Left renal pelvis (tissue), 4 donors: ENCODE measurements around the gene FICD. TPM values are rescaled to one million over a fixed set of nuclear protein-coding genes. Genes with fewer than 3 reads are reported as not detected.
"Not testable (repeated sequence)": the region's sequence is repeated elsewhere in the genome, so short reads cannot be mapped to it uniquely, and the experiment has no call there.

Source experiments
- DNase-seq, 4 donors: peaks; one replicate each; pipeline ENCODE4 v3.0.0-alpha.2; 2013; ENCODE audit warnings: low read depth in 4 of 4, low spot score in 3 of 4
- polyA plus RNA-seq, 4 donors: library from polyadenylated mRNA; unstranded; fragments of 120-200 nt; gene quantifications; one replicate each; pipeline ENCODE4 v1.2.1, GENCODE V29; 2013; ENCODE audit not compliant: insufficient read length in 4 of 4

Gene FICD
- polyA plus RNA-seq, 4 donors, result 3.9 to 4.3 (median 3.9) TPM

DNA sequence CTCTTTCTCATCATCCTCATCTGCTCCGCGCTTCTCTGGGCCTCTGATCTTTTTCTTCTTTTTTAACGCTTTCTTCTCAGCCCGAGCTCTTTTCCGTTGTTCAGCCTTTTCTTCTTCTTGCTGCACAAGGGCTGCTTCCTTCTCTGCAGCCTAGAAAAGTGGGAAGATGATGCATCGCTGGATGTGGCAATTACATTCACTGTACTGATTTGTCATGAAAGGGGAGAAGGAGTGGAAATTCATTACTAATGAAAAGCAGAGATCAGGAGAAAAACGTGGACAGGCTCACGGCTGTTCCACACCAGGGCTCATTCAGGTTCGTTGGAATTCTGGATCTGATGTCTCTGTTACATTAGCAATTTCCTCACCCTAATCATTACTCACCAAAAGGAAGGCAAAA lies 15.1 kb downstream of the FICD start:
- DNase-seq, result no peak

DNA sequence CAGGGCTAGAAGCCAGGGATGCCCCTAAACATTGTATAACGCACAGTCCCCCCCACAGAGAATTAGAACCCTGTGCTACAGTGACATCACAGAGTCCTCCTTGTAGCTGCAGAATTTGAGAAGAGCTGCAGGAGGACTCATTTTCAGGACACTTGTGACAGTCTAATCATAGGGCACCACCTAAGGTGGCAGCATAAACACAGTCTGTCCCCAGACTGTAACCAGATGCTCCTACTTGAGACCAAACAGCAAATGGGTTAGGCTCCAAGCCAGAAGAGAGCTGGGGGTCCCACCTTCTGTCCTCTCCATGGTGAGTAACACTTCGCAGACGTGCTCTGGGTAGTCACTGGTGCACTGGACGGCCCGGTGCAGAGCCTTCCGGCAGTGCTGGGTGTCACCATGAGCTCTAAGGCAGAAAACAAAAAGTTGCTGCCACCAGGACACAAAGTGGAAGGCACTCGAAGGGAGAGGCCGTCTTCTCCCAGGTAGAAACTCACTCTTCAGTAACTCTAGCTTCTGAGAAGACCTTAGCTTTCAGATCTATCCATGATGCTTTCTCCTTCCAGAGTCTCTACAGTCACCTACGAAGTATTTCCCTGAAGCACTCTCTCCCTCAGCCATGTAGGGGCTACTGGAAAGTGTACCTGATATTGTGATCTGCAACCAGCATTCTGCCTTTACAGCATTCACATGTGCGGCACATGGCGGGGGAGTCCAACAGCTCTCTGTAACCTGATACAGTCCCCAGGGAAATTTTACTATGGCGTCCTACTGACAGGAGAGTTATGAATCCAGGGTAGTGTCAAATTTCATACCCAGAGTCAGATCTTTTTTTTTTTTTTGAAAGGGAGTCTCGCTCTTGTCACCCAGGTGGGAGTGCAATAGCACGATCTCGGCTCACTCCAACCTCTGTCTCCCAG lies 17.1 kb downstream of the FICD start:
- DNase-seq, result no peak

DNA sequence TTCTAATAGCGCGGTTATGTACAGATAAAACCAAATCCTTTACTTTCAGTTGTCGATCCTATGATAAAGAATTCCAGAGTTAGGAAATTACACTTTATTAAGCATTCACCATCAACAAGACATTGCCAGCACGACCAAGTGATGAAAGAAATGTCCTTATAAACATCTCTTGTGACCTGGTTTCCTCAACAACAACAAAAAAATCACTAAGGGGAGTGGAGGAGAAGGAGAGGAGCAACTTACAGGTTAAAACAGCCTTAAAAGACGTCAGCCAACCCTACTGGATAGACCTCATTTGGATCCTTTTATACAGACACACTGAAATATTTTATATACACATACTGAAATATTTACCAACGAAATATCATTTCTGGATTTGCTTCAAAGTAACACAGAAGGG lies 23.1 kb downstream of the FICD start:
- no peak for DNase-seq

DNA sequence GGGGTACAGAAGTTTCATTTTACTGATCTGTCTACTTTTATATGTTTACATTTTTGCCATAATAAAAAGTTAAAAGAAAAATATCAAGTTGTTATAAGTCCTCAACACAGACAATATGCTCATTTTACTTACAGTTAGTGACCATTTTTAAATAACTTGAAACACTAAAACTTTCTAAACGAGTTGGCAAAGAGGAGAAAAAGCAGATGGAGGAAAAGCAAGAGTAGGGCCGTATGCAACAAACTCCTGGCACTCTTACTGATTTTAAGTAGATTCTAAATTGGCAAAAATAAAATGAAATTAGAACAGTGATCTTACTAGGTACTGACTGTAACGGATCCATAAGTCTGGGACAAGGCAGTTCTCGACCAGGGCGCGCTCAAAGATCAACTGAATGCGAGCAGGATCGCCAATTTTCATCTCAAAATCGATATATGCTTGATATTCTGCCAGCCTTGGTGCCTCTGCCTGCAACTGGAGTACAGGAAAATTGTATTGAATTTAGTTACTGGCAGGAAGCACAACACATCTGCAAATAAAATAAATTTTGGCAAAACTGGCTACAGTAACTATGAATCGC lies 23.6 kb downstream of the FICD start:
- no peak for DNase-seq

DNA sequence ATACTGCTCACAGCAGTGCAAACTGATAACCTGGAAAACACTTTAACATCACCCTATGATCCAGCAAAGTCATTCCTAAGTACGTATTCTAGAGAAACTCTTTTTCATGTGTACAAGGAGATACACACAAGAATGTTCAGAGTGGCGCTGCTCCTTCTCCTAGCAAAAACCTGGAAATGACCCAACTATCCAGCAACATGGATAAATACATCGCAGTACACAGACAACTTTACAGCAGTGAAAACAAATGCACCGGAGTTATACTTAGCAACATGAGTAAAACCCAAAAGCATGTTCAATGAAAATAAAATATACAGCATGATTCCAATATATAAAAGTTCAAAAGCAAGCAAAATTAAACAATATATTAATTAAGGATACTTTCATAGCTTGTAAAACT lies 27.2 kb downstream of the FICD start:
- DNase-seq, result no peak

DNA sequence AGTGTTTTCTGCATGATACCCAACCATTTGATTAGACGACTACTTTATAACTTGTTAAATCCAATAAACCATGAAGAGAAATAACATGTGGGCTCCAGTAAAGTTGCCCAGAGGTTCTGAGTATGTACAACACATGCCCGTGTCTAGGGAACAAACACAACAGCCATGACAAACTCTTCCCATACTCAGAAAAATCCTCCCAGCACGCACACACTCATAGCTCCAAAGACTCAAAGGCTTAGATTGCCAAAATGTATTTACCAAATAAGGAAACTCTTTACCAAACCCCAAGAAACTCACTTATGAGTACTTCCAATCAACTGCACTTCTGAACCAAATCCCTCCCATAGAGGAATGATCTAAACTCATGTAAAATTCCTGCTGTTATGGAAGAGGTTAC lies 28.6 kb downstream of the FICD start:
- DNase-seq, result no peak

DNA sequence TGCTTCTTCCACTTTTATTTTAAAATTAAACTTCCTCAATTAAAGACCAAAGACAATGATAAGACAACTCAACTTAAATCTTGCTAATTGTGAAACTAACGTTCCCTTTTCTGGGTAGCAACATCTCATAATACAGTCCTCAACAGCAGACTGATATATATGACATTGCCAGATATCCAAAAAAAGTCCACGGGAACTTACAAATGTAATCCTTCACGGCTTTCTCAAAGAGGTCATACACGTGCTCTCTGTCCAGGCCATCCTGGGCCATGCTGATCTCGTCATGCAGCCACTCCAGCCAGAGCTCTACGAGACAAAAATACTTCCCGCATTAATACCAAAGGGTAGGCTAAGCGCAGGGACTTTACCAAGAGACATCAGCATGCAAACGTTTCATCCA lies 32.6 kb downstream of the FICD start:
- DNase-seq, result no peak

DNA sequence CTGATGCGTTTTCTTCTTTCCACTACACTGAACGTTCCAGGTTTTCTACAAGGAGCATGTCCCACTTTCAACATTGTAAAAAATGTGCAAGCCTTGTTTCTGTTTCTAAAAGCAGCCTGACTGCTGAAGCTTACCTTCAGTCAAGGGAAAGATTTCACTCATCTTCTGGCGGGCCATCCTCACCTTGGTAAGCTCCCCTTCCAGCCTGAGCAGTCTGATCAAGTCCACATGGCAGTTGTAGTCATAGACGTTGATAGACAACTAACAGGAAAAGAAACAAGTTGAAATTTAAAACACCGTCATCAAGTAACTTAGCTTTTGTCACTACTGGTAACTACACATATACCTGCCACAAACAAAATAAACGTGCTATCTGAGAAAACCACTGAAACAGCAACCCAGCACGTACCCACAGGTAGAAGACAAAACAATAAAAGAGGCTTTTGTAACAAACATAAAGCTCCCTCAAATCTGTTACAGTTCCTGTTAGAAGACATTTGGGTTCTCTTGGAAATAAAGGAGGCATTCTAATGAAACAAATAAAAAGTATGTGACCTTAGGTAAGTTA lies 34.0 kb downstream of the FICD start:
- DNase-seq, result no peak

DNA sequence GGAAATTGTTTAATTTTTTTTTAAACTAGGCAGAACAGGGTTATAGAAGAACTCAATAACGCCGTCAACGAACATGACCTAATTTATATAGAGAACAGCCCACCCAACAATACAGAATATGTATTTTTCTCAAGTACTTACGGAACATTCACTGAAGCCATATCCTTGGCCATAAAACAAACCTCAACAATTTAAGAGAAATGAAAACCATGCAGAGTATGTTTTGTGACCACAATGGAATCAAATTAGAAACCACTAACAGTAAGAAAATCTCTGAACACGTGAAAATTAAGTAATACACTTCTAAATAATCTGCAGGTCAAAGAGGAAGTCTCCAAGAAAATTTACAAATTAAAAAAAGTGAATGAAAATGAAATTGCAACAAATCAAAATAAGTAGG lies 36.5 kb downstream of the FICD start:
- DNase-seq, result no peak

DNA sequence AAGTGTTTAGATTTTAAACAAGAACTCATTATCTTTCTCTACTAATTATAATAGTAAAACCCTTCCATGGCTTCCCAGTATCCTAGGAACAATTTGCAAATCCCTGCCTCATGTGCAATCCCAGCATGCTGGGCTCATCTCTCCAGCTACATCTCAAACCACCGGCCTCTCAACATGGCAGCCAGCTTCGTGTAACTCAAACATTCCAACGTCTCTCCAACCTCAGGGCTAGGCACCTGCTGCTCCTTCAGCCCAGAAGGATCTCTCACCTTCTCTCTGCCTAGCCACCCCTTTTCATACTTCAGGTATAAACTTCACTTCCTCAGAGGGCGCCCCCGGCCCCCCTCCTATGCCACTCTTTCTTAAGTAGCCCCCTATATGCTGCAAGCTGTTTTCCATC lies 38.7 kb downstream of the FICD start:
- no peak for DNase-seq

DNA sequence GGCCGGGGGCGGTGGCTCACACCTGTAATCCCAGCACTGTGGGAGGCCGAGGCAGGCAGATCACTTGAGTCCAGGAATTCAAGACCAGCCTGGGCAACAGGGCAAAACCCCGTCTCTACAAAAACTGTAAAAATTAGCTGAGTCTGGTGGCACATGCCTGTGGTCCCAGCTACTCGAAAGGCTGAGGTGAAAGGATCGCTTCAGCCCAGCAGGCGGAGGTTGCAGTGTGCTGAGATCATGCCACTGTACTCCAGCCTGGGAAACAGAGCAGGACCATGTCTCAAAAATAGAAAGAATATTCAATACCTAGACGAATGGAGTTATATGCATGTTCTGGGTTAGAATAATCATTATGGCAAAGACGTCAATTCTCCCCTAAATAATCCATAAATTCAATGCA lies 40.3 kb downstream of the FICD start:
- not testable (repeated sequence) for DNase-seq

DNA sequence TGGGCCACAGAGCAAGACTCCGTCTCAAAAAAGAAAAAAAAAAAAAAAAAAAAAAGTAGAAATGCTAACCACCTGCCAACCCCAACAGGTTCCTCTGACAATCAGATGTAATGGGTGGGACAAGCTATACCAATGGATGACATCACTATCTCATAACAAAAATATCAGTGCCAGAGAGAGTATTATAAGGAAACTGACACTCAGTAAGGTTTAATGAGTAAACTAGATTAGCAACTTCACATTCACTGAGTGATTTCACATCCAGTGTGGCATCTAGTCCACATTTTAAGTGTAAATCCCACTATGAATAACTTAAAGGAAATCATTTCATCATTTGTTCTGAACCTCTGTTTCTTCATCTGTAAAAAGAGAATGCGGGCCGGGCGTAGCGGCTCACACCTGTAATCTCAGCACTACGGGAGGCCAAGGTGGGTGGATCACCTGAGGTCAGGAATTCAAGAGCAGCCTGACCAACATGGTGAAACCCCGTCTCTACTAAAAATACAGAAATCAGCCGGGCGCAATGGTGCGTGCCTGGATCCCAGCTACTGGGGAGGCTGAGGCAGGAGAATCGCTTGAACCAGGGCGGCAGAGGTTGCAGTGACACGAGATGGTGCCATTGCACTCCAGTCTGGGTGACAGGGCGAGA lies 44.1 kb downstream of the FICD start:
- DNase-seq, result no peak

DNA sequence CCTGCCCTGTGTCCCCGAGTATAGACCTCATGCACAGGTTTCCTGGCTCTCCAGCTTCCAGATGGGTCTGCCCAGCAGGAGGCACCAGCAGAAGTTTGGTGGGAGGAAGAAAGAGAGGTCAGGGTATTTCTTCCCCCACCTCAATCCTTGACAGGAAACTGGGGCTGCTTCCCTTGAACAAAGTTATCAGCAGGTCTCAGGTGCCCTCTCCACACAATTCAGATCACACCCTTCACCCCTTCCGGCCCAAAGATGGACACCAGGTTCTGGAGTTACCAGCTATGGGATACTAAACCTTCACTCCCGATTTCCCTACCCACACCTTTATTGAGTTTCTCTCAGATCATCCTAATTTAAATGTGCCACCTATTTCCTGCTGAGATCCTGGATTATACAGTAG lies 44.7 kb downstream of the FICD start:
- DNase-seq, result no peak

DNA sequence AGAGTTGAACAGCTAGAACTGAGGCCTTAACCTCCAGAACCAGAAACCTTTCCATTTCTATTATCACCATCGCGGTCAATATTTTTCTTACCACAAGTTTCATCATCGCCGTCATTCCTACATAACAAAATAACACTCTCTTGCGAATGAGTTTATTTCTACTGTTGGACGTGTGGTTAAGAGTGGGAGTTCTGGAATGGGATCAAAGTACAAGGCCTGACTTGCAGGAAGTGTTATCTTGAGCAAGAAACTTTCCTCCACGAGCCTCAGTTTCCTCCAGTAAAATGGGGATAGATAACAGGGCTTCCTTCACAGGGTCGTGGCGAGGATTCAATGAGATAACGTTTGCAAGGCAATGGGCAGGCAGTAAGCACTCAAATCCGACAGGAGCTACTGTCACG lies 45.2 kb downstream of the FICD start:
- no peak for DNase-seq

DNA sequence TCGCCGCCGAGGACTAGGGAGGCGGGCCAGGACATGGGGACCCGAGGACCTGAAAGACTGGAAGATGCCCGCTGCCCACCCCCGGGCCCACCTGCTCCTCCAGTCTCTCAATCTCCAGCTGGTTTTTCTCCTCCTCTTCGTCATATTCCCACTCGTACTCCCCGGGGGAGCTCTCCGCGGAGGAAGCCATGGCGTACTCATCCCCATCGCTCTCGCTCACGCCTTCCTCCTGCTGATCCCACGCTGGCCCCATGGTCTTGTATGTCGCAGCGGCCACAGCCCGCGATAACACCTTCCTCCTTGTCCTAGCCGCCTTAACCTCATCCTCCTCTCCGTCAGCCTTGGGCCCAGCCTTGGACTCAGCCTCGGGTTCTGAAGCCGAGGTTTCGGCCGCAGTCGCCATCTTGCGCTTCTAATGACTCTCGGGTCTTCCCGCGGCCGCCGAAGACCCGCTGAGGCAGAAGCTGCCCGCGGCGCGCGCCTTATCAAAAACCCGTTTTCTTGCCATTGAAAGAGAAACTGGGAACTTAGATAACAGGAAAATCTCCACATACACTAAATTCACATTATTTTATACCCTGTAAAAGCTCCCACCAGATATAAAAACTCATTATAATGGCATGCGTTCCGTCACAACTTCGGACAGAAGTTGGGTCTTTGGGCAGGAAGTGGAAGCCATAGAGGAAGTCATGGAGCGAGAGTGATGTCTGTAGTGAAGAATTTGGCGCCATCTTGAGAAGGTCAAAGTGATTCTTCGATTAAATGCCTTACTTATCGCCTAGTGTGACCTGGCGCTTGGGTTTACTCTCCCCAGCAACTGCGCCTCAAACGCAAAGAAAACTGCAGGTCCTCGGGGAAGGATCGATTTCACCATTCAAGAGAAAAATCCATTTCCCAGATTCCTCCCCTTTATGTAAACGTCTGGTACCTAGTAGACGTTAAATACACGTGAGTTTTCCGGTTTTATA lies 46.0 kb downstream of the FICD start, which contains the start of gene SART3:
Gene SART3 (minus strand): TSS at position 422 of the 968 bp plus-strand sequence. CDS start 19 bp downstream, at position 403.
- peak; percentile 79 to 89 (median 82) for DNase-seq

DNA sequence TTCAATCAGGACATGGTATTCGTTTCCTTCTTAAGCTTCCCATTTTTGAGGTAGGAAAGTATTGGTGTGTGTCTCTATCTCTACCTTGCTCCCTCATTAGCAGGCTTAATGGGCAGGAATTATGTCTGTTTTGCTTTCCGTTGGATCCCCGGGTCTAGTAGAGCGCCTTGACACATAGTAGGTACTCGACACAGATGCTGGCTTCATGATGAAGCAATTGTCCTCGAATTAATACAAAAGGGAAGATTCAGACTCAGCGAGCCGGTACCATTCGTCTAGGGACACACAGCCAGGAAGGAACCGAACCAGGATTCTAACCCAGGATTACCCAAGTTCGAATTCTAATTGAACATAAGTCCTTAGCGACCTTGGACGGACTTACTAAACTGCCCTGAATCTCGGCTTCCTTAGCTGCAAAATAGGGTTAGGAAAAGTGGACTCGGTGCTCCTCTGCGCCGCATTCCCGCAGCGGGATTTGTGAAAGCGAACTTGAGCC lies 46.8 kb downstream of the FICD start:
- no peak for DNase-seq

DNA sequence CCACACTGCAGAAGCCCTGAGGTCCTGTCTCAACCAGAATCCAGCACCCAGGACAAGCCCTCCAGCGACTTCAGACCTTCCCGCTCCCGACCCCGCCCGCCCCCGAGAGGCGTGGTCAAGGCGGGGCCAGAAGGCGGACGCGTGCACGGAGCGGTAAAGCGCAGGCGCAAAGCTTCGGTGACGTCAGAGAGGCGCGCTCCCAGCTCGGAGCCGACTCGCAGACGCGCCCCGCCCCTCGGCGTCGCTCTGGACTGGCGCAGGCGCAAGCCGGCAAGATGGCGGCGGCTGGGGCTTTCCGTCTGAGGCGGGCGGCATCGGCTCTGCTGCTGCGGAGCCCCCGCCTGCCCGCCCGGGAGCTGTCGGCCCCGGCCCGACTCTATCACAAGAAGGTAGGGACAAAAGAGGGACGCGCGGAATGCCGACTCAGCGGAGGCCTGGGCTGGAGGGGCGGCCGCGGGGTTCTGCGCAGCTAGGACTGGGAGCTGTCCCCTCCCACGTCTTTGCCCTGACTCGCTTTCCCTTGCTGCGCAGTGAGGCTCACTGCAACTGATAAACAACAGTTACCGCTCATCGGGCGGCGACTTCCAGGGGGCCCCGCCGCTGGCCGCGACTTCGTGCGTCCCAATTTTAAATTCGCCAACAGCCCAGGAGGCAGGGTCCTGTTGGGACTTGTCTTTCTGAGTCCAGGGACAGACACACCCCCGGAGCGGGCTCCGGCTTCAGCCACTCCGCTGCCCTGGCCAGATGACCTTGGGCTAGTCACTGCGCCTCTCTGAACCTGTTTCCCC lies 47.5 kb downstream of the FICD start, which contains the start of gene ISCU:
Gene ISCU (plus strand): TSS at position 249 of the 788 bp plus-strand sequence. CDS start 27 bp downstream, at position 276.
- DNase-seq, result peak; percentile 95 to 98 (median 96)

DNA sequence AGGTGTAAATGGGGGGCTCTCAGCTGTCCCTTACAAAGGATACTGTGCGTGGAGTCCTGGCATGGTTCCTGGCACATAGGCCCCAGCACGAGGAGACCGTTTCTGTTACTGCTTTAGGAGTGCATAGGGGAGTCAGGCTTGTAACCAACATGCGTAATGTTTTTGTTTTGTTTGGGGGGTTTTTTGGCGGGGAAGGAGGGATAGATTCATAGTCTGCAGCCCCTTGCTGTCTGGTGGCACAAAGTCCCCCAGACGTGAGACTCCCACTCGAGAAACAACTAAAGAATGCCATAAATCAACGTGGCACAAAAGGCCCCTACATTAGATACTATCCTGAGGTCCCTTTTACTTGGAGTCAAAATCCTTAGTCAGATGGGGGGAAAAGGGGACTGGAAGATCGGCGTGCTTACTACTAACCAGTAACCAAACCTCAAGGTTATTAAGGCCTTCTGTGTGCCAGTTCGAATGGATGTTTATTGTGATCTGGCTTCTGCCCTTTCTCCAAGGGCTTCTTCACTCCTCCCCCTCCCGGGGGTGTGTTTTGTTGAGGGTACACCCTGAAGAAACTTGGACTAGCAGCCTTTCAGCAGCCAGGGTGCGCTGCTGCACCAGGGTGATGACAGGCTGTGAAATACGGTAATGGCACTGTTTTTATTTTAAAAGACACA lies 48.2 kb downstream of the FICD start:
- peak in 3 of 4 donors; percentile 55 to 71 (median 60) for DNase-seq

DNA sequence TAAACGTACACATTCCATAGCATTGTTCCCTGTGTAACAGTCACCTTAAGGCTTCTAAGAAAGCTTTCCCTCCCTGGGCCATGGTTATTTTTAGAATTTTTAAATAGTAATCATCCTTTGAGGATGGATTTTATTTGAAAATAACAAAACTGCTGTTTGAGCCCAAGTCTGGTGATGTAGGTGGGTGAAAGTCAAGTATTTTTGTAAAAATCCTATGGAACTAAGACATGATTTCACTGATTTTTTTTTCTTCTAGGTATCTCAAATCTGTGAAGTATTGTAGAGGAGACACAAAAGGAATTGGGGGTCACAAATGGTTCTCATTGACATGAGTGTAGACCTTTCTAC lies 48.7 kb downstream of the FICD start:
- DNase-seq, result no peak
